Posterior cingulate gyrus (tissue), 11 donors: ENCODE data around the gene TAP1.
"Not testable (repeated sequence)": the region's sequence is repeated elsewhere in the genome, so short reads cannot be mapped to it uniquely, and the experiment has no call there.

Experiments
- DNase-seq, 10 donors: peaks; one replicate each; pipeline versions ENCODE4 v3.0.0 to v3.0.0-alpha.2; 2020 to 2021; ENCODE audit warnings: mixed read lengths in 3 of 10
- intact Hi-C: fragments of 100-400 bp; cut with DNase I; formaldehyde crosslinking; loops from one replicate; pipeline ENCODE4 v1.15.1; 2023

Gene TAP1

DNA sequence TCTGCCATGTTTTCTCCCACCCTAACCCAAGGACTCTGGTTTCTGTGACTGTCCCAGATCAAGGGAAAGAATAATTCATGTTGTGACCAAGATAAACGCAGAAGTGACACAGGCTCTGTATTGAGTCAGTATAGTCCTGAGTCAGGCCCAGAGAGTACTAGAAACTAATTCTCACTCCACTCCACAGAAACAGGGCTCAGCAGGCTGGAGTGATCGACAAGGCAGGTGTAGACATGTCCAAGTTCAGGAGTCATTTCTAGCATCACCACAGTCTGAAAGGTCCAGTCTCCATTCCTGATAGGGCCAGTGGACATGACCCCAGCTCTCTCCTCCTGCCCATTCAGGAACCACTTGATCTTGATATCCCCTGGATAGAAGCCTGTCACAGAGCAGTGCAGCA lies 39.4 kb downstream of the TAP1 start:
- intact Hi-C loops = no loop called here
- no peak for DNase-seq

DNA sequence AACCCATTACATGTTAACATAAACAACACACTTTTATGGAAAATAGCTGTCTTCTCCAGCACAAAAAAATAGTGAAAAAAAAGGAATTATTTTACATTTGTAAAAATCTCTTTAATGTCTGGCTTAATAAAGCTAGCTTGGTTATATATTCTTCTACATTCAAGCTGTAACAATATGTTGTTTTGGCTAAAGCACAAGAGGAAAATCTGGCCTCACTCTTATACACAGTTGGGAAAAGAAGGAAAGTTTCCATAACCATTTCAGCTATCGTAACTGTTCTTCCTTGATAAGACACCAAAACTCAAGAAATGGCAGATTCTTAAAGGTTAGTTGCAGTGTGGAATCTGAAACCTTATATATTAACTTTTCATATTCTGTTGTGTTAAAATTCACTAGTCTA lies 44.3 kb downstream of the TAP1 start:
- DNase-seq = no peak
- intact Hi-C loops = no loop called here

DNA sequence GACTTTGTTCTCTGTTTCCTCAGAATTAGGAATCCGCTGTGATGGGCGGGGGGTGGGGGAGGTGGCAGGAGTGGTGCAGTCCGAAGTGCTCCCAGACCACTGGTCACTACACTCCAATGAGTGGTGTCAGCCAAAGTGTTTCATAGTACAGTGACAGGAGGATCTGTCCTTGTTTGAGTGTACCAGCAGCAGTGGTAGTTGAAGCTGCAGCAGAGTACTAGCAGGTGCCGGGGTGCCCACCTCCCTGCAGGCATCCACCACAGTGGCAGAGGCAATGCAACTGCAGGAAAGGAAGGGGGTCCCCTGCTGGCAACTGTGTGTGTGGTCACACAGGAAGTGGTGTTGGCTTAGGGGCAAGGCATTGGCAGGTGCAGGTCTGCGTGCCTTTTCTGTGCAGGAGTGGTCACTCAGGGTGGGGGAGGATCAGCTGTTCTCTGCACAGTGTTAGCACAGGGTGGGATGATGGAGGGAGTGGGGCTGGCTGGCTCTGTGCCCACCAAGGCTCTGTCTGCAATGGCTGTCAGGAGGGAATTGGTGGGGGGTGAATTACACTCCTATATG lies 46.4 kb downstream of the TAP1 start:
- no peak for DNase-seq
- intact Hi-C loops = no loop called here

DNA sequence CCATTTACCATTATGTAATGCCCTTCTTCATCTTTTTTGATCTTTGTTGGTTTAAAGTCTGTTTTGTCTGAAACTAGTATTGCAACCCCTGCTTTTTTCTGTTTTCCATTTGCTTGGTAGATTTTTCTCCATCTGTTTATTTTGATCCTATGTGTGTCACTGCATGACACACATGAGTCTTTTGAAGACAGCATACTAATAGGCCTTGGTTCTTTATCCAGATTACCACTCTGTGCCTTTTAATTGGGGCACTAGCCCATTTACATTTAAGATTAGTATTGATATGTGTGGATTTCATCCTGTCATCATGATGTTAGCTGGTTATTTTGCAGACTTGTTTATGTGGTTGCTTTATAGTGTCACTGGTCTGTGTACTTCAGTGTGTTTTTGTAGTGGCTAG lies 48.1 kb downstream of the TAP1 start:
- intact Hi-C loops, DNase-seq: not testable (repeated sequence)

DNA sequence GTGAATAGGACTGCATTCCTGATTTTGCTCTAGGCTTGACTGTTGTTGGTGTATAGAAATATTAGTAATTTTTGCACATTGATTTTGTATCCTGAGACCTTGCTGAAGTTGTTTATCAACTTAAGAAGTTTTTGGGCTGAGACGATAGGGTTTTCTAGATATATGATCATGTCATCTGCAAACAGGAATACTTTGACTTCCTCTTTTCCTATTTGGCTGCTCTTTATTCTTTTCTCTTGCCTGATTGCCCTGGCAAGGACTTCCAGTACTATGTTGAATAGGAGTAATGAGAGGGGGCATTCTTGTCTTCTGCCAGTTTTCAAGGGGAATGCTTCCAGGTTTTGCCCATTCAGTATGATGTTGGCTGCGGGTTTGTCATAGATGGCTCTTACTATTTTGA lies 50.1 kb downstream of the TAP1 start:
- intact Hi-C loops = no loop called here
- DNase-seq = no peak

DNA sequence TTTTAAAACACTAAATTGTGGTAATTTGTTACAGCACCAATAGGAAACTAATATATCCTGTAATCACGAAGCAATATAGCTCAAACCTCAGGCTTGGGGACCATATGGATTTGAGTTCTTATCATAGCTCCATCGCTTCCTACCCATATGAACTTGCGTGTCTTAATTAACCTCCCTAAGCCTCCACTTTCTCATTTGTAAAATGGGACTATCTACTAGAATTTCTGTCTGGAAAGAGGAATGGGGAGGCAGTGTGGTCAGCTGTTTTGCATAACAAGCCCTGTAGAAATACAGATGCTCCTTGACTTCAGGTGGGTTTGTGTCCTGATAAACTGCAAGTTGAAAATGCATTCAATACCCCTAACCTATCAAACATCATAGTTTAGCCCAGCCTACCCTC lies 53.8 kb downstream of the TAP1 start:
- intact Hi-C loops = loop anchor here (5.0 to 10.0 kb wide), 2 partner anchors 95 to 367 kb away; no protein-coding TSS in a partner anchor
- DNase-seq = no peak

DNA sequence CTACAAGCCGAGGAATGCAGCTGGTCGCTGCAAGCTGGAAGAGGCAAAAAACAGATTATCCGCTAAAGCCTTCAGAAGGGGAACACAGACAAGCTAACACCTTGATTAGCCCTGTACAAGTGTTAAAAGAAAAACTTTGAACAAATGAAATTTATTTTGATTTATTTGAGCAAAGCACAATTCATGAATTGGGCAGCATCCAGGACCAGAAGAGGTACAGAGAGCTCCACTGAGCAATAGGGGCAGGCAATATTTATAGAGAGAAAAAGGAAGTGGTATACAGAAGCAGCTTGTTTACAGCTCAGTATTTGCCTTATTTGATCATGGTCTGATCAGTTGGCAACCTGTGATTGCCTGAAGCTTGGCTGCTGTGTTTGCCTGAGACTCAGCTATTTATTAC lies 54.3 kb downstream of the TAP1 start:
- DNase-seq = no peak
- intact Hi-C loops = loop anchor here (5.0 to 10.0 kb wide), 2 partner anchors 94 to 367 kb away; no protein-coding TSS in a partner anchor

DNA sequence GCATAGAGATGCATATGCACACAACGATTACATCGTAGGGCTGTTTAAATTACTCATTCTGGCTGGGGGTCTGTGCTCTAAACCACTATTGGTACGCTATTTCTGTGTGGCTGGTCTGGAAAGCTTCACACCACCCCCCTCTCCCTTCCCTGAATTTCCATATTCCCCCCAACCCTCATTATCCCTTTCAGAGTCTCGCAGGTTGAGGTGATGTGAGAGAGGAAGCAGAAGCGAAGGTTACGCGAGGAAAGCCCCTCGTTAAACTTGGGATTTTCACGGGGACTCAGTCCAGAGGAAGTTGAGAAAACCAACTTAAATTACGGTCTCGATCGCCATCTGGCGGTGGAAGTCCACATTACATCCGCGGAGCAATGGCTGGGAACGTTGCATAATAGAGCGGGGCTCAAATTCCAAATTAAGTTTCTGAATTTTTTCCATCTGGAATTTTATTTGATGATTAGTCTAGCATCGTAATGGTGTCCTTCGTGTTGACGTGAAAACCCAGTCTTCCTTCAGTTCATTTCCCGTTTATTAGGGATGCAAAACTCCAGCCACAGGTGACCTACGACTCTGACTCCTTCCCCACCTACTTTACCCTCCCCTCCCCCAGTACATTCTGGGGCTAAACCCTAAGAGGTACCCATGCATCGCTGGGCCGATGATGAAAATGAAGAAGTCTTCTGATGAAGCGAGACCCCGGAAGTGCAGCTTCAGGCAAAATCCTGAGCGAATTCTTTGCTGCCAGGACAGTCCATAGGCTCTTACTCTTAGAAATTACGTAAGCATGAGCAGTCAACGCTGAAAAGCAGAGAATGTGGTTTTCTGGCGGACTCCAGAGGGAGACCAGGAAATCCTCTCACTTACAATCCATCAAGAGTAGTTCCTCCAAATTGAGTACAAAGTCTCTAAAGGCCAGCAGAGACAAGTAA lies 56.4 kb downstream of the TAP1 start:
- DNase-seq = peak; percentile 51 to 94 (median 82)
- intact Hi-C loops = loop anchor here (1.0 to 10.0 kb wide), 3 partner anchors 92 to 384 kb away; no protein-coding TSS in a partner anchor
